Lung (tissue), 12 donors: Measurements from ENCODE around the gene MED4. TPM values are rescaled to one million over a fixed set of nuclear protein-coding genes. Genes with fewer than 3 reads are reported as not detected.

Experiments used
- ATAC-seq: fragments of 200-7000 bp; cut with Tn5 transposase; one replicate; pipeline ENCODE4 v1.9.1; 2020; ENCODE audit warnings: moderate number of reproducible peaks; ENCODE audit not compliant: insufficient read depth, low FRiP score
- DNase-seq, 3 donors: peaks; one replicate each; pipeline ENCODE4 v3.0.0-alpha.2; 2013 to 2017
- H3K27ac ChIP-seq, 2 donors: one replicate each; pipeline ENCODE4 v1.5.1; 2013; ENCODE audit warnings: mild to moderate bottlenecking in 2 of 2, moderate library complexity in 2 of 2, control low read depth in 1 of 2, inconsistent platforms in 1 of 2, low read depth in 1 of 2, low read length in 1 of 2
- H3K27me3 ChIP-seq, 3 donors: one replicate each; pipeline ENCODE4 v1.5.1; 2013; ENCODE audit warnings: low read length in 2 of 3; ENCODE audit not compliant: control insufficient read depth in 3 of 3, insufficient read depth in 3 of 3
- H3K36me3 ChIP-seq, 4 donors: one replicate each; pipeline ENCODE4 v1.5.1; 2013; ENCODE audit warnings: low read length in 4 of 4, mild to moderate bottlenecking in 1 of 4, moderate library complexity in 1 of 4; ENCODE audit not compliant: control insufficient read depth in 4 of 4, insufficient read depth in 4 of 4
- H3K4me1 ChIP-seq, 5 donors: one replicate each; pipeline ENCODE4 v1.5.1; 2013; ENCODE audit warnings: low read length in 5 of 5, mild to moderate bottlenecking in 2 of 5, moderate library complexity in 1 of 5; ENCODE audit not compliant: control insufficient read depth in 5 of 5, insufficient read depth in 5 of 5
- H3K4me3 ChIP-seq: one replicate; pipeline ENCODE4 v1.5.1; 2013; ENCODE audit warnings: mild to moderate bottlenecking, control low read depth, moderate library complexity
- H3K9ac ChIP-seq, 2 donors: one replicate each; pipeline ENCODE4 v1.5.1; 2013; ENCODE audit warnings: low read length in 2 of 2, control low read depth in 1 of 2; ENCODE audit not compliant: insufficient read depth in 1 of 2
- H3K9me3 ChIP-seq, 4 donors: one replicate each; pipeline ENCODE4 v1.5.1; 2013; ENCODE audit warnings: low read length in 3 of 4, mild to moderate bottlenecking in 1 of 4, moderate library complexity in 1 of 4; ENCODE audit not compliant: control insufficient read depth in 4 of 4, insufficient read depth in 3 of 4
- CTCF ChIP-seq: IDR thresholded peaks from 2 replicates; pipeline ENCODE4 v1.5.1; 2012; ENCODE audit warnings: mild to moderate bottlenecking; ENCODE audit errors: control extremely low read depth, extremely low read depth
- WGBS, 2 donors: extraction: QIAGEN DNeasy Blood & Tissue Kit; methylation state at CpG; one replicate each; pipeline ENCODE4 v1.1.7; 2013; 5-methylcytosine and 5-hydroxymethylcytosine counted together
- polyA plus RNA-seq, 2 donors: library from polyadenylated mRNA; stranded (reverse); fragments of 200-250 nt; gene quantifications; one replicate each; pipeline ENCODE4 v1.2.1, GENCODE V29; 2013
- total RNA-seq, 2 donors: library from RNA; depleted of rRNA in 1 of 2; stranded (reverse); fragments of >200 nt in 1 of 2; gene quantifications; one replicate each; pipeline ENCODE4 v1.2.1, GENCODE V29; 2014 to 2021
- donor health status: control.
- donor health status: control.
- donor health status: Bipolar disorder and iron deficiency.
- donor health status: healthy.
- donor health status: DM: yes; HTN: yes; CAD: no.

Gene MED4
- total and polyA plus RNA-seq, 4 donors: 37.7 to 69.8 (median 47.6) TPM

DNA sequence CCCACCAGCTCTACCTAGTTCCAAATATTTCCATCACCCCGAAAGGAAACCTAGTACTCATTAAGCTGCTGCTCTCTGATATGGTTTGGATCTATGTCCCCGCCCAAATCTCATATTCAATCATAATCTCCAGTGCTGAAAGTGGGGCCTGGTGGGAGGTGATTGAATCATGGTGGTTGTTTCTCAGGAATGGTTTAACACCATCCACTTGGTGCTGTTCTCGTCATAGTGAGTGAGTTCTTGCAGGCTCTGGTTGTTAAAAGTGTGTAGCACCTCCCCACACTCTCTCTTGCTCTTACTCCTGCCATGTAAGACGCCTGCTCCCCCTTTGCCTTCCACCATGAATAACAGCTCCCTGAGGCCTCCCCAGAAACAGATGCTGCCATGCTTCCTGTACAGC is 43.4 kb upstream of the MED4 start:
- TF ChIP-seq CTCF: no peak
- H3K9me3 ChIP-seq: no peaks in the 10 kb centered on the region
- WGBS, 2 donors: 90 to 93% methylated on average over 4 of the region's 4 CpGs
- no peaks in the 10 kb centered on the region for H3K27me3 ChIP-seq
- no peaks in the 10 kb centered on the region for H3K4me1 ChIP-seq
- DNase-seq: no peak
- H3K36me3 ChIP-seq: no peaks in the 10 kb centered on the region
- H3K9ac ChIP-seq: no peak overlapping the region
- no peak overlapping the region for H3K27ac ChIP-seq
- no peak for ATAC-seq
- no peak overlapping the region for H3K4me3 ChIP-seq

DNA sequence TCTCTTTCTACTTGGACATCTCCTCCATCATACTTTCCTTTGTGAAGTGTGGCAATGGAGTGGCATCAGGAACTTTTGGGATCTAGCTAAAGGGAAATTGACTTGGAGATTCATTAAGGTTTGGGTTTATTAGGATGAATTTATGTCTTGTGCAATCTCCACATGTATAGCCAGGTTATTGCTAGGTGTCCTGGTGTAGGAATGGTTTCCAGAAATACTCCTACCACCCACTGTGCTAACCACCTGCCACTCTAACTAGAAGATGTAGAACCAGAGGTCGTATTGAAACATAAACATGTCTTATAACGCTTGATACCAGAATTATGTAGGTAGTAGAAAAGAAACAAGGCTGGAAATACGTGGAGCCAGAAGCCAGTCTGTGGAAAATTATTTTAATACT is 38.1 kb upstream of the MED4 start:
- Histone ChIP-seq H3K9me3 (no peaks in the 10 kb centered on the region), H3K4me1 (no peaks in the 10 kb centered on the region), H3K27me3 (no peaks in the 10 kb centered on the region), H3K36me3 (no peaks in the 10 kb centered on the region), H3K4me3 (no peak overlapping the region), H3K9ac (no peak overlapping the region), H3K27ac (no peak overlapping the region)
- WGBS, 2 donors: 87 to 89% methylated on average over 3 of the region's 3 CpGs
- DNase-seq: no peak
- no peak for ATAC-seq
- no peak for TF ChIP-seq CTCF

DNA sequence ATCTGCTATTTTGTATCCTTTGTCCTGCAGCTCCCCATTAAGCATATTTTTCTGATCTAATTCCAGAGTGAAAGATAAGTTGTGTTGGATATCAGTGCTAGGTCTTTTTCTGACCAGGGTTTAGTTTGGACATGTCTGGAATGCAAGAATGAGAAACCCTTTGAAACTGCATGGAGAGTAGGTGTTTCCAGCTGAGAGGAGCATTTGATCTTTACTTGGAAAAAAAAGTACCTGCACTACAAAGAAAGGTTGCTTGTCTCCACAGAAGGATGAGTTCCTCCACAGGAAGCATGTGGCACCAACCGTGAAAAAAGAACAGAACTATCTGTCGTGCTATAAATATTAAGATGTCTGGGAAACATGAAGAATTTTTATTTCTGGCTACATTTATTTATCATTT is 36.6 kb upstream of the MED4 start:
- Histone ChIP-seq H3K27ac (no peak overlapping the region), H3K9me3 (no peaks in the 10 kb centered on the region), H3K36me3 (no peaks in the 10 kb centered on the region), H3K4me3 (no peak overlapping the region), H3K9ac (no peak overlapping the region), H3K4me1 (peaks cover 0 to 10% (median under 1%) of the 10 kb centered on the region in 5 donors), H3K27me3 (no peaks in the 10 kb centered on the region)
- ATAC-seq (no peak), DNase-seq (no peak)
- 41 to 49% methylated on average over 2 of the region's 2 CpGs for WGBS, 2 donors
- TF ChIP-seq CTCF: no peak

DNA sequence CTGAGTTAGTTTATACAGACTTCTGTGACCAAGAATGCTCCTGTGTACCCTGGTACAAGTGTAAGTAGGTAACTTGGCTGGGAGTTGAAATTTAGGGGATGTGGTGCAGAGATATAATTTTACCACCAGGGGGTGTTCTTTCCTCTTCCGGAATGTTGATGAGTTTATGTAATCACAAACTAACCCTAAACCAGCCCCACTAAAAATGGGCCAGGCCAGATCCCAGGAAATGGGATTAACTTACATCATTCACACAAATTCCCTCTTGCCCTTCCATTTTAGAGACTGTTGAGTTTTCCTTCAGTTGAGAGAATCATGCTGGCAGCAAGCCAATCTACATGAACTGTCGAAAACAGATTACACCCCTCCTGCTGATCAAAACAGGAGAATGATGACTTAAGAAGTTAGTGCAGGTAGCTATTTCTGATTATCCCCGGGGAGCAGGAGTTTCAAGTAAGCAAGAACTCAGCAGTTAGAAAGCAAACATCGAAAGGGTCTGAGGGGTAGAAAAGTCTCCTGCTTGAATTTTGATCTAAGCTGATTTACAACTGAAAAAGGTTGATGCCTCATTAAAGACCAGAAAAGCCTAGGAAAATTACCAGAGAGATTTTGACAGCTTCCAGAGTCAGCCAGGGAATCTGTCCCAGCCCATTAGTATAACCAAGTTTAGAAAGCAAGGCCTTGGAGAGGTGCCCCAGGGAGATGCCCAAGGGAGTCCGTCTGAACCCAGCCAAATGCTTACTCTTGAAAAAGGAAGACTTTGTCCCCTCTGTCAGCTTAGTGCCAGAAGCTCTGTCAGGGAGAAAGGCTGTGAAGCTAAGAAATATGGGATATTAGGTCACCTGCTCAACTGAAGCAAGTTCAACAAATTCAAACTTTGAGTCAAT is 32.3 kb upstream of the MED4 start:
- Histone ChIP-seq H3K4me3 (no peak overlapping the region), H3K9me3 (no peaks in the 10 kb centered on the region), H3K4me1 (peaks cover 0 to 21% (median 10%) of the 10 kb centered on the region in 5 donors), H3K9ac (no peak overlapping the region), H3K27me3 (no peaks in the 10 kb centered on the region), H3K27ac (peak overlapping the region; percentile 56 to 71), H3K36me3 (no peaks in the 10 kb centered on the region)
- DNase-seq: peak; percentile 53 to 87 (median 84)
- ATAC-seq: peak; percentile 79
- 31 to 34% methylated on average over 5 of the region's 5 CpGs for WGBS, 2 donors
- TF ChIP-seq CTCF: peak; percentile 45
